Retinal pigment epithelial cell (primary cell): ENCODE measurements around the gene TTF2.

Source experiments
- DNase-seq: peaks from one replicate; pipeline ENCODE4 v3.0.0-alpha.2; 2010; ENCODE audit warnings: low read depth
- H3K4me3 ChIP-seq: 2 replicates; pipeline ENCODE4 v1.5.1; 2011; ENCODE audit warnings: mild to moderate bottlenecking, low read length, control low read depth, moderate library complexity
- CTCF ChIP-seq: conservative IDR thresholded peaks from 2 replicates; pipeline ENCODE4 v1.5.1; 2011; ENCODE audit warnings: low read depth, low read length, control low read depth, inconsistent platforms

The TTF2 gene

GRCh38 chr1:117138106-117138505, 78.0 kb downstream of the TTF2 start:
- DNase-seq: no peak
- TF ChIP-seq CTCF: no peak
- no peak overlapping the region for H3K4me3 ChIP-seq

GRCh38 chr1:117138561-117138960, 78.4 kb downstream of the TTF2 start:
- H3K4me3 ChIP-seq: no peak overlapping the region

GRCh38 chr1:117142200-117142599, 82.1 kb downstream of the TTF2 start:
- H3K4me3 ChIP-seq: no peak overlapping the region
- no peak for TF ChIP-seq CTCF
- no peak for DNase-seq

More at GRCh38 chr1:117138561-117138960, 78.4 kb downstream of the TTF2 start:
- TF ChIP-seq CTCF: no peak
- no peak for DNase-seq

- no peak for DNase-seq
Observed at GRCh38 chr1:117143172-117143571, 83.0 kb downstream of the TTF2 start.

GRCh38 chr1:117143871-117144270, 83.7 kb downstream of the TTF2 start:
- no peak for TF ChIP-seq CTCF
- no peak overlapping the region for H3K4me3 ChIP-seq
- DNase-seq: peak; percentile 81

More at GRCh38 chr1:117143172-117143571, 83.0 kb downstream of the TTF2 start:
- no peak overlapping the region for H3K4me3 ChIP-seq
- no peak for TF ChIP-seq CTCF

GRCh38 chr1:117146072-117146471, 85.9 kb downstream of the TTF2 start:
- DNase-seq: no peak
- no peak overlapping the region for H3K4me3 ChIP-seq
- TF ChIP-seq CTCF: no peak

GRCh38 chr1:117146575-117147340, 86.6 kb downstream of the TTF2 start:
- no peak for DNase-seq
- H3K4me3 ChIP-seq: no peak overlapping the region
- no peak for TF ChIP-seq CTCF
